Right lobe of liver (tissue), 4 donors: ENCODE results near the gene RNF17.

Experiments
- POLR2A ChIP-seq: fragments of 450-650 bp; IDR thresholded peaks from one replicate; pipeline ENCODE4 v1.6.1; 2017; ENCODE audit warnings: antibody characterized with exemption, mild to moderate bottlenecking
- TF ChIP-seq, protein P1 (sequence below), 4 donors: fragments of 200-600 bp in 3 of 4; fragments of 450-650 bp in 1 of 4; IDR thresholded peaks; one replicate each; pipeline versions ENCODE4 v1.5.1 to v1.8.0; 2016 to 2022; ENCODE audit warnings: antibody characterized with exemption in 4 of 4, mild to moderate bottlenecking in 2 of 4
- donor health status: DM: no; HTN: no; CAD: no.
- donor health status: DM: no; HTN: no; CAD: no.
- donor health status: DM: no; HTN: yes; CAD: no.

DNA sequence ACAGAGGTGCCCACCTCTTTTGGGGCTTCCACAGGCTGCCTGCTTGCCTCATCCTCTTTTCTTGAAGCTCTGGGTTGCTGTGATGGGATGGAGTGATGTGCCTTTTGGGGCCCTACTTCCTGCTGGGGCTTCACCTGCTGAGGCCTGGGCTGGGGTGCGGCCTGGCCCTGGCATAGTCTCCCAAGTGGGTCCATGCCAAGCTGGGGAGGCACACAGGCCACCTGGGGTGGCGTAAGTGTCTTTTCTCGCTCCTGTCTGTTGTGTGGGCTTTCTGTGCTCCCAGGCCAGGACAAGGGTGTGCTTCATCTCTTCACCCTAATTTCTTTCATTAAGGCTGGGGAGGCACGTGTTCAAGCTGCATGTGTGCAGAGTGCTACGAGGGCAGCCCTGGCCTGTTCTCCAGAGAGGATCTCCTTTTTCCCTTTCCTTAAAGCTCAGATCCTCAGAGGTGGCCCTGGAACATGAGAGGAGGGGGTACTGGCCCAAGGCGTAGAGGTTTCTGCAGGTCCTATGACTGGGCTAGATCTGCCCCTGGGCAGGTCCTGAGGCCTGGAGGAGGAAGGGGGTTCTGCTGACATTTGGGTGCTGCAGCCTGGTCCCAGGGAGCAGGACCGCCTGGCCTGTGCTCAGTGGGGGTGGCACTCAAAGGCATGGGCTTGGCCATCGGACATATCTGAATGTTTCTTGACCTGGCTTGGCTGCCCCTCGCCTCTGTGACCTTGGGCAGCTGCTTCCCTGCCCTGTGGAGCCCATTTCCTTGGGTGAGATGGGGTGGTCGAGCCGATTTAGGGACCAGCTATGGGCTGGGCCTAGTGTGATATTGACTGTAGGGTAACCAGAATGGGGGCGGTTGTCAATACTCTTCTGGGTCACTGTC, 23.7 kb upstream of the RNF17 start:
- no peak for TF ChIP-seq POLR2A
- TF ChIP-seq, protein P1, sequence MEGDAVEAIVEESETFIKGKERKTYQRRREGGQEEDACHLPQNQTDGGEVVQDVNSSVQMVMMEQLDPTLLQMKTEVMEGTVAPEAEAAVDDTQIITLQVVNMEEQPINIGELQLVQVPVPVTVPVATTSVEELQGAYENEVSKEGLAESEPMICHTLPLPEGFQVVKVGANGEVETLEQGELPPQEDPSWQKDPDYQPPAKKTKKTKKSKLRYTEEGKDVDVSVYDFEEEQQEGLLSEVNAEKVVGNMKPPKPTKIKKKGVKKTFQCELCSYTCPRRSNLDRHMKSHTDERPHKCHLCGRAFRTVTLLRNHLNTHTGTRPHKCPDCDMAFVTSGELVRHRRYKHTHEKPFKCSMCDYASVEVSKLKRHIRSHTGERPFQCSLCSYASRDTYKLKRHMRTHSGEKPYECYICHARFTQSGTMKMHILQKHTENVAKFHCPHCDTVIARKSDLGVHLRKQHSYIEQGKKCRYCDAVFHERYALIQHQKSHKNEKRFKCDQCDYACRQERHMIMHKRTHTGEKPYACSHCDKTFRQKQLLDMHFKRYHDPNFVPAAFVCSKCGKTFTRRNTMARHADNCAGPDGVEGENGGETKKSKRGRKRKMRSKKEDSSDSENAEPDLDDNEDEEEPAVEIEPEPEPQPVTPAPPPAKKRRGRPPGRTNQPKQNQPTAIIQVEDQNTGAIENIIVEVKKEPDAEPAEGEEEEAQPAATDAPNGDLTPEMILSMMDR (IDR thresholded peaks at IDR 0.05): no peak
